NCI-H2196 (cell line): ENCODE results near the gene SV2B.
"Not testable (repeated sequence)": the region's sequence is repeated elsewhere in the genome, so short reads cannot be mapped to it uniquely, and the experiment has no call there.

Experiments used
- DNase-seq: peaks from one replicate; lab custom pipeline; 2025; ENCODE audit not compliant: unreplicated experiment; lab: John Stamatoyannopoulos, UW

The SV2B gene

DNA sequence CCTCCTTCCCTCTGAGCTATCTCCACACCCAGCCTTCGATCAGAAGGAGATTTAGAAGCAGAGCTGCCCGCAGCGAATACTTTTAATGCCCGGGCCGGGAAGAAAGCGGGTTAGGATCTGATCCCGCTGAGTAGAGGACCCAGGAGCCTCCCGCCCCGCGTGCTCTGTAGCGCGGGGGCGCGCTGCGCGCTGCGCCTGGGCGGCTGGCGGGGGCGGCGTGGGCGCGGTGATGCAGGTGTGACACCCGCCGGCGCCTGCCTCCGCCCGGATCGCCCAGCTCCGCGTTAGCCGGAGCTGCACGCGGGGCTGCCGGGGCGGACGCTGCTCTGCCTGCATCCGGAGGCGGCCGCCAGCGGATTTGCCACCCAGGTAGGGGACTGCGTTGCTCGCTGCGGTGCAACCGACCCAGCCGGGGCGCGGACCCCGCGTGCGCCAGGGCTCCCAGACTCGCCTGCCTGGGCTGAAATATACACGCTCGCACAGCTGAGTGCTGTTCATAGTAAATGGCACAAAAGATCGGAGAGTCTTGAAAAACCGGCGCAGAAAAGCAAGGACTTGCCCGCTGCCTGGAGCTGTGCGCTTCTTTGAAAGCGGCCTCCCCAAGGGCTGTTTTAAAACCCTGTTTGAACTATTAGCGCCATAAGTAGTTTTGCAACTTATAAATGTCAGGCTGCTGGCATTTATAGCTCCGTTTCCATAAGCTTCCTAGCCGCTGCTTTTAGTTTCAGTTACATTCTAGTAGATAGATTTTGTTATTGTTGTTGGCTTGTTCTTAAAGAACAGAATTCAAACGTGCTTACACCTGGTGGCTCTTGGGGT, at the start of gene SV2B:
Gene SV2B (plus strand): TSS at position 263 of the 819 bp plus-strand sequence. CDS start 126,007 bp downstream, outside the sequence.
- no peak for DNase-seq

DNA sequence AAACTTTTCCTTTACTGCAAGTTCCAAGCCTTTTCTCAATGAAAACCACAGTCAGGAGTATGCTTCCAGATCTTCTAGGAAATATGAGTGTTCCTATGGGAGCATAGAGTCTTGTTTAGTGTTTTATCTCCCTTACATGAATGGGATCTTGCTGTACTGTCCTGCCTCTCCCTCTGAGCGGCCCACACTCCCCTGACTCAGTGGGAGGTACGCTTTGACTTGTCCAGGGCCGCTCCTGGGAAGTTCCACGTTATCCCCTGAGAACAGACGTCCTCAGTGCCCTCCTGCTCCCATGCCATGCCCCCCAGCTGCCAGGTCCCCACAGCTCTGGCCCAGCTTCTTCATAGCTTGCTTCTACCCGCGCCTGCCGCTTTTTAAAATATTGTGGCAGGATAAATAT, 48.8 kb upstream of the SV2B start:
- no peak for DNase-seq

- no peak for DNase-seq
Measured at GRCh38 chr15:91054816-91055215, 45.2 kb upstream of the SV2B start.

GRCh38 chr15:91055548-91056331, 44.3 kb upstream of the SV2B start:
- peak; percentile 79 for DNase-seq

- DNase-seq: no peak
Measured at GRCh38 chr15:91061230-91061629, 38.8 kb upstream of the SV2B start.

DNA sequence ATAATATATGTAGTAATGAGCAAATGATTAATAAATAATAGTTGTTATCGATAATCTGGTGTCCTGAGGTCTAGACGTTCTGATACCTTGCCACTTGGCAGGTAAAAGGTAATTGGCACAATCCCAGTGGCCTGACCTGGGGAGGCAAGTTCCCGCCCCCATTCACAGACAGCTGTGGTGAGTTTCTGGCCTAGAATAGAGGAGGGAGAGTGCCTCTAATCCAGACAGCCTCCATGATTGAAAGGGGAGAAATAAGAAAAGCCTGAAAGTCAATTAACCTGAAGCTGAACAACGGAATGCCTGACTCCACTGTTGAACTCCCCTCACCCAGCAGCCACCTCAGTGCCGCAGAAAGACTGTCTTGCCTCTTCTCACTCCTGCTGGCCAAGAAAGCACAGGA, 38.1 kb upstream of the SV2B start:
- peak; percentile 19 for DNase-seq

GRCh38 chr15:91065505-91065904, 34.6 kb upstream of the SV2B start:
- DNase-seq: no peak

DNA sequence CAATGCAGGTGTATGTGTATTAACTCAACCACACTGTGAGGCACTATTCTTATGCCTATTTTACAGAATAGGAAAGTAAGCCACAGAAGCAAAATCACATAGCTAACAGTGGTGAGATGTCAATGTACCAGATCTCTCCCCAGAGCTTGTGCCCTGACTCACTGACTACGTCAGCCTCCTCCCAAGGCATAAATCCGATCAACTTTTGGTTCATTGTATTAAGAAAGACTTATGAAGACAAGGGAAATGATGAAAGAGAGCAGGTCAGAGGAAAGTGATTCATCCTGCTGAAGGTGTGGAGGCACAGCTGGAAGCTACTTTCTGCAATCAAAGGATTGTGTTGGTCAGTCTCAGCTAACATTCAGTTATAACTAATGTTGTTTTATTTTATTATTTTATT, 33.0 kb upstream of the SV2B start:
- DNase-seq: no peak

DNA sequence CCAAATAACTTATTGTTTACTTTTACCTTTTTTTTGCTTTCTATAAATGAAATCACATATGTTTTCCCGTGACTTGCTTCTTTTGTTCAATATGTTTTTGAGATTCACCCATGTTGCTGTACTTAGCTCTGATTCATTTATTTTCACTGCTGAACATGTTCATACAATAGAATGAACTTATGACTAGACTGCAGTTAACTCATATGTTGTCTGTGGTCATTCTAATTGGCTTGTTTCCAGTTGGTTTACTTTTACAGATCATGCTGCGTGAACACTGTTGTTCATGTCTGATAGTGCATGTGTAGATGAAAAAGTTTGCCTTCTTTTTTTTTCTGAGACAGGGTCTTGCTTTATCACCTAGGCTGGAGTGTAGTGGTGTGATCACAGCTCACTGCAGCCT, 31.6 kb upstream of the SV2B start:
- DNase-seq: no peak

GRCh38 chr15:91068966-91069365, 31.1 kb upstream of the SV2B start:
- no peak for DNase-seq

DNA sequence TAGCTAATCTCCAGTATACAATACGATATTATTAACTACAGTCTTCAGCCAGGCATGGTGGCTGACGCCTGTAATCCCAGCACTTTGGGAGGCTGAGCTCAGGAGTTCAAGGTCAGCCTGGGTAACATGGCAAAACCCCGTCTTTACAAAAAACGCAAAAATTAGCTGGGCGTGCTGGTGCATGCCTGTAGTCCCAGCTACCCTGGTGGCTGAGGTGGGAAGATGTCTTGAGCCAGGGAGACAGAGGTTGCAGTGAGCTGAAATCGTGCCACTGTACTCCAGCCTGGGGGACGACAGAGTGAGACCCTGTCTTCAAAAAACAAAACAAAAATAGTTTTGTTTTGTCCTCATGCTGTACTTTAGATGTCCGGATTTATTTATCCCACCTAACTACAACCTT, 29.2 kb upstream of the SV2B start:
- no peak for DNase-seq

- no peak for DNase-seq
Measured at GRCh38 chr15:91072161-91072560, 27.9 kb upstream of the SV2B start.

DNA sequence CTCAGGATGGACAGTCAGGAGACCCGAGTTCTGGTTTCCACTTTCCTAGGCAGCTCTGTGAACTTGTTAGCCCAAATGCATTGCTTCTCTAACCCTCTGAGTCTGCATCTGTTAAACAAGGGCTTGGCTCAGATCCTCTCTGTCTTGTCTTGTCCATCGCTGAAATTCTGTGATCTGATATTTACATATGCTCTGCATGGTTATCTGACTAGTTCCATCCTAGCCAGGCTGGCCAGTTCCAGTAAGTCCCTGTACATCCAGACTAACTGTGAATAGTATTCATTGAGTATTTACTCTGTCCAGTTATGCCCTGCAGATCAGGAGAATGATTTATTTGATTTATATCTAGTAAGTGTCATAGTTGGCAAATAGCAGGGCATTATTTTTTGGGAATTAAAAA, 27.0 kb upstream of the SV2B start:
- no peak for DNase-seq

DNA sequence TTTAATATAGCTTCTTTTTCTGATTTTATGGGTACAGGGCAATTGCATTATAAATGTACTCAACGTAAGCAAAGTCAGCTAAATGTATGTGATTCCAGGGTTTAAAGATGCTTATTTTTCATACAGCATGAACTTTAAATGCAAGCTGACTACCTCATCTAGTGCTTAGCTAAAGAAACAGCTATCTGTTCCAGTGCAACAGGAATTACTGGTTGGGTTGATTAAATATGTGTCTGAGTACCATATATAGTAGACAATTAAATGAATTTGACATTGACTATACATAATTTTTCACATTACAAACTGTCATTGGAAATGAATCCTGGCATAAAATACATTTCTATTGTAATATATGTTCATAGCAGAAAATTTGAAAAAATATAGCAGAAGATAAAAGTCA, 26.3 kb upstream of the SV2B start:
- DNase-seq: no peak

- DNase-seq: no peak
Measured at GRCh38 chr15:91075739-91076138, 24.3 kb upstream of the SV2B start.

DNA sequence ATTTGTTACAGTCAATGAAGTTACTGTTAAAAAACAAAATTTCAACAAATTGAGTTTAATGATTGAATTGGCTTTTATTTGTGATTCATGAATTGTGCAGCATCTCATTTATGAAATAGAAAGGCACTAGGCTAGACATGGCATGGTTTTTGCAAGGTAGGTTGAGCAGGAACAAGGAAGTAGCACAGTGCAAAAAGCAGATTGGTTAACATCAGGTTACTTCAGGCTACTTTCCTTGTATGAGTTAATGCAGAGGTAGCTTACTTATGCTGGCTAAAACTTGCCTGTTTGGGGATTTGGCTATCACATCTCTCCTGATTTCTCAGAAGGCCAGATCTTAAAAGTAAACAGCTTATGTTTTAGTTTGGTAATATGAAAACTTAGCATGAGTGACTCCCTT, 23.0 kb upstream of the SV2B start:
- DNase-seq: no peak

DNA sequence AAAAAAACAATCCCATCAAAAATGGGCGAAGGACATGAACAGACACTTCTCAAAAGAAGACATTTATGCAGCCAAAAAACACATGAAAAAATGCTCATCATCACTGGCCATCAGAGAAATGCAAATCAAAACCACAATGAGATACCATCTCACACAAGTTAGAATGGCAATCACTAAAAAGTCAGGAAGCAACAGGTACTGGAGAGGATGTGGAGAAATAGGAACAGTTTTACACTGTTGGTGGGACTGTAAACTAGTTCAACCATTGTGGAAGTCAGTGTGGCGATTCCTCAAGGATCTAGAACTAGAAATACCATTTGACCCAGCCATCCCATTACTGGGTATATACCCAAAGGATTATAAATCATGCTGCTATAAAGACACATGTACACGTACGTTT, 6.2 kb upstream of the SV2B start:
- not testable (repeated sequence) for DNase-seq

GRCh38 chr15:91098451-91098850, 1.6 kb upstream of the SV2B start:
- no peak for DNase-seq

DNA sequence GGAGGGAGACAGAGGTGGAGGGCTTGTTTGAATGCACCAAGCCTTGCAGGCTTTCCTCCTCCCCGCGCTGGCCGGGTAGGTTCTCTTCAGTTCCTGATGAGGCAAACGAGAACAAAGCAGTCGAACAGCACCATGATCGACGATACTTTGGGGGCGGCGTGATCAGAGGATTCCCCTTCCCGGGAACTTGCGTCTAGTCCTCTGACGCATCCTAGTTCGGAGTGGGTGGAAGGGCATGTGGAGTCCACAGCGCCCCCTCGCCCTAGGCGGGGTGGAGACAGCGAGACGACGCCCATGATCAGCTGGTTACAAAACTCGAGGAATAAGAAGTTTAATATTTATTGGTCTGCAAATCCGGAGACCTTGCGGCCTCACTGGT, 452 bp upstream of the SV2B start:
- DNase-seq: peak; percentile 27

DNA sequence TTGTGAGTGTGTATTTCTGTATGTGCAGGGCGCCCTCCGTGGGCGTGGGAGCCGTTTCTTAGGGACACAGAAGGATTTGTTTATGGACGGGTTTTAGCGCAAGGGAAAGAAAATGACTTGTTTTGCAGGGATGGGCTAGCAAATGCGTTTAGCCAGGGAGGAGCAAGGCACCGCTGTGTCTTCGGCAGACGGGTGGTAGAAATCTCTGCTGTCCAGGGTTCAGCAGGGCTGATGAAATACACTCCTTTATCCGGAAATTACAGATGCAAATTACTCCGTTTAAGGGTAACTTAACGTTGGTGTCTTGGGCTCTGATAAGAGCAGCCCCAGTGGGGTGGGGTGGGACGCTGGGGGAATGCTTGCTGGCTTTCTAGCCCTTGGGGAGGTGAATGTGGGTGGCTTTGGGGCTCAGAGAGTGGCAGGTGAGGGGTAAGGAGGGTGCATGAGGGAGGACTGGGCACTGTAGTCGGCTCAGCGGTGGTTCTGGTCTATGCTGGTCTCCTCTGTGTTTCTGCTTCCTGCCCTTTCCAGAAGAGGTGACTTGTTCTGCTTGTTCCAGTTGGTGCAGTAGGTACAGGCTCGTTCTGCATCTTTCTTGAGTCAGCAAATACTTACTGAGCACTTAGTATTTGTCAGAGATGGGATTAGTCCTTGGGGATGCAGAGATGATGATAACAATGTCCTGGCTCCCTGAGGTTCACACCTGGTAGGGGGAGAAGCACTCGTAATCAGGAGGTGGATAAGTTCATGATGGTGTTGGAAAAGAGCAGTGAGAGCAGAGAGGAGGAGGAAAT, 954 bp downstream of the SV2B start:
- no peak for DNase-seq

DNA sequence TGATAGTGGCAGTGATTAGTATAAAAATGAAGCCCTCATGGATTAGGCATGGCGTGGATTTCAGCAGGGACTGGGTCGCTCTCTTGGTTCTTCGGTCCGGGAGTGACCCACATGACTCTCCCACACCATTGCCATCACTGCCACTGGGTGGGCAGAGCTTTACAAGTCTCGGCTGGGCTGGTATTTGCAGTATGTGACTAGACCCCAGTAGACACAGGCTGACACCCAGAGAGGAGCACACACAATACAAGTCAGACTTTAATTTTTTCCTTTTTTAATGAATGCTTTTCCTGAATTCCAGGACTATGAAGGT, 1.5 kb downstream of the SV2B start:
- no peak for DNase-seq
